H9 (cell line): ENCODE data around the gene HORMAD2. TPM values are rescaled to one million over a fixed set of nuclear protein-coding genes. Genes with fewer than 3 reads are reported as not detected.

Experiments used
- DNase-seq: peaks from one replicate; pipeline ENCODE4 v3.0.0-alpha.2; 2017
- H2AFZ ChIP-seq: one replicate; pipeline ENCODE4 v1.6.1; 2013; ENCODE audit warnings: mild to moderate bottlenecking, low read length, control low read depth, moderate library complexity
- H2AK5ac ChIP-seq: 2 replicates; pipeline ENCODE4 v1.6.1; 2013; ENCODE audit warnings: low read length, control low read depth, mixed read lengths; ENCODE audit not compliant: insufficient read length
- H2BK120ac ChIP-seq: one replicate; pipeline ENCODE4 v1.6.1; 2013; ENCODE audit warnings: low read depth, mild to moderate bottlenecking, low read length, control low read depth, inconsistent platforms; ENCODE audit not compliant: poor library complexity, severe bottlenecking
- H2BK12ac ChIP-seq: 2 replicates; pipeline ENCODE4 v1.6.1; 2013; ENCODE audit warnings: low read length, control low read depth, mixed read lengths, low read depth; ENCODE audit not compliant: insufficient read length
- H2BK15ac ChIP-seq: 2 replicates; pipeline ENCODE4 v1.6.1; 2013; ENCODE audit warnings: low read depth, low read length, control low read depth
- H2BK20ac ChIP-seq: one replicate; pipeline ENCODE4 v1.6.1; 2013; ENCODE audit warnings: low read depth, mild to moderate bottlenecking, low read length, control low read depth, inconsistent platforms; ENCODE audit not compliant: poor library complexity, severe bottlenecking
- H2BK5ac ChIP-seq: 2 replicates; pipeline ENCODE4 v1.6.1; 2013; ENCODE audit warnings: low read length, control low read depth, mixed read lengths; ENCODE audit not compliant: insufficient read length
- H3K14ac ChIP-seq: 2 replicates; pipeline ENCODE4 v1.6.1; 2013; ENCODE audit warnings: low read length, control low read depth; ENCODE audit not compliant: insufficient read depth
- H3K18ac ChIP-seq: 2 replicates; pipeline ENCODE4 v1.6.1; 2013; ENCODE audit warnings: low read depth, mild to moderate bottlenecking, mixed read lengths, low read length, control low read depth; ENCODE audit not compliant: insufficient read length
- H3K23ac ChIP-seq: 2 replicates; pipeline ENCODE4 v1.6.1; 2013; ENCODE audit warnings: low read length, control low read depth, mixed read lengths, low read depth; ENCODE audit not compliant: insufficient read length
- H3K23me2 ChIP-seq: 2 replicates; pipeline ENCODE4 v1.6.1; 2013; ENCODE audit warnings: low read depth, mild to moderate bottlenecking, mixed read lengths, low read length, control low read depth; ENCODE audit not compliant: insufficient read length, poor library complexity, severe bottlenecking
- H3K27ac ChIP-seq: 2 replicates; pipeline ENCODE4 v1.5.1; 2013; ENCODE audit warnings: low read length, control low read depth, mixed read lengths, low read depth; ENCODE audit not compliant: insufficient read length
- H3K27me3 ChIP-seq: 2 replicates; pipeline ENCODE4 v1.6.1; 2013; ENCODE audit warnings: low read length, control low read depth, inconsistent platforms; ENCODE audit not compliant: insufficient read depth
- H3K4ac ChIP-seq: 2 replicates; pipeline ENCODE4 v1.6.1; 2013; ENCODE audit warnings: low read depth, mild to moderate bottlenecking, control low read depth, inconsistent platforms, low read length, moderate library complexity
- H3K4me1 ChIP-seq: 2 replicates; pipeline ENCODE4 v1.6.1; 2013; ENCODE audit warnings: low read length, control low read depth, inconsistent platforms; ENCODE audit not compliant: insufficient read depth
- H3K4me2 ChIP-seq: 2 replicates; pipeline ENCODE4 v1.6.1; 2013; ENCODE audit warnings: low read length, control low read depth, mixed read lengths; ENCODE audit not compliant: insufficient read length, insufficient read depth
- H3K56ac ChIP-seq: 2 replicates; pipeline ENCODE4 v1.6.1; 2013; ENCODE audit warnings: low read depth, mild to moderate bottlenecking, mixed read lengths, low read length, control low read depth; ENCODE audit not compliant: insufficient read length
- H3K79me1 ChIP-seq: 2 replicates; pipeline ENCODE4 v1.6.1; 2013; ENCODE audit warnings: low read depth, mild to moderate bottlenecking, moderate library complexity, low read length, control low read depth, inconsistent platforms; ENCODE audit not compliant: insufficient read depth, poor library complexity, severe bottlenecking
- H3K79me2 ChIP-seq: 2 replicates; pipeline ENCODE4 v1.6.1; 2013; ENCODE audit warnings: low read length, control low read depth, inconsistent platforms; ENCODE audit not compliant: insufficient read depth
- H3K9ac ChIP-seq: 2 replicates; pipeline ENCODE4 v1.6.1; 2013; ENCODE audit warnings: low read length, control low read depth, mixed read lengths; ENCODE audit not compliant: insufficient read length; ENCODE audit errors: extremely low read depth
- H3K9me3 ChIP-seq: one replicate; pipeline ENCODE4 v1.6.1; 2013; ENCODE audit warnings: low read depth, low read length, inconsistent platforms; ENCODE audit not compliant: control insufficient read depth
- H3T11ph ChIP-seq: one replicate; pipeline ENCODE4 v1.6.1; 2013; ENCODE audit warnings: mild to moderate bottlenecking, low read length, control low read depth, inconsistent platforms
- H4K20me1 ChIP-seq: one replicate; pipeline ENCODE4 v1.6.1; 2013; ENCODE audit not compliant: control insufficient read depth, insufficient read length, insufficient read depth
- H4K5ac ChIP-seq: 2 replicates; pipeline ENCODE4 v1.6.1; 2013; ENCODE audit warnings: low read depth, mild to moderate bottlenecking, mixed read lengths, low read length, control low read depth; ENCODE audit not compliant: insufficient read length
- H4K8ac ChIP-seq: replicated peaks from 2 replicates; pipeline ENCODE4 v1.6.1; 2013; ENCODE audit warnings: low read length, control low read depth, mixed read lengths, low read depth; ENCODE audit not compliant: insufficient read length
- H4K91ac ChIP-seq: 2 replicates; pipeline ENCODE4 v1.6.1; 2013; ENCODE audit warnings: low read depth, mild to moderate bottlenecking, moderate library complexity, mixed read lengths, low read length, control low read depth; ENCODE audit not compliant: insufficient read length
- H3K27ac Mint-ChIP-seq, 3 experiments: 2 replicates in 2 of 3; 3 replicates in 1 of 3; pipeline ENCODE4 v1.8.0; 2020 to 2021; ENCODE audit warnings: mixed read lengths in 3 of 3, mild to moderate bottlenecking in 1 of 3, moderate library complexity in 1 of 3
- H3K27me3 Mint-ChIP-seq: 2 replicates; pipeline ENCODE4 v1.8.0; 2021; ENCODE audit warnings: low read depth, mild to moderate bottlenecking, moderate library complexity, mixed read lengths
- H3K36me3 Mint-ChIP-seq, 3 experiments: 2 replicates in 2 of 3; 3 replicates in 1 of 3; pipeline ENCODE4 v1.8.0; 2020 to 2021; ENCODE audit warnings: low read depth in 3 of 3, mixed read lengths in 3 of 3; ENCODE audit not compliant: insufficient read depth in 1 of 3
- H3K4me1 Mint-ChIP-seq, 2 experiments: 2 replicates each; pipeline ENCODE4 v1.8.0; 2020; ENCODE audit warnings: mixed read lengths in 2 of 2
- H3K4me3 Mint-ChIP-seq, 2 experiments: 2 replicates in 1 of 2; 3 replicates in 1 of 2; pipeline ENCODE4 v1.8.0; 2020 to 2021; ENCODE audit warnings: mild to moderate bottlenecking in 2 of 2, mixed read lengths in 2 of 2, moderate library complexity in 1 of 2
- H3K9me3 Mint-ChIP-seq, 2 experiments: 2 replicates in 1 of 2; 3 replicates in 1 of 2; pipeline ENCODE4 v1.8.0; 2020; ENCODE audit warnings: mild to moderate bottlenecking in 2 of 2, mixed read lengths in 2 of 2, moderate library complexity in 1 of 2
- WGBS: extraction: QIAGEN DNeasy Blood & Tissue Kit; methylation state at CpG from one replicate; pipeline ENCODE4 v1.1.7; 2013; ENCODE audit warnings: missing lambda C conversion rate, low lambda C conversion rate, mixed read lengths; ENCODE audit not compliant: insufficient read length; ENCODE audit errors: extremely low coverage; 5-methylcytosine and 5-hydroxymethylcytosine counted together
- total RNA-seq: library from RNA; stranded (reverse); gene quantifications from 2 replicates; pipeline ENCODE4 v1.2.1, GENCODE V29; 2021
- TF ChIP-seq, protein P1 (sequence below): fragments of 200-600 bp; sonication (generic); conservative IDR thresholded peaks from 3 replicates; pipeline ENCODE4 v1.8.0; 2021; ENCODE audit warnings: antibody characterized with exemption, mild to moderate bottlenecking

The HORMAD2 gene
- total RNA-seq, 1 experiment from 2014 or later: not detected

DNA sequence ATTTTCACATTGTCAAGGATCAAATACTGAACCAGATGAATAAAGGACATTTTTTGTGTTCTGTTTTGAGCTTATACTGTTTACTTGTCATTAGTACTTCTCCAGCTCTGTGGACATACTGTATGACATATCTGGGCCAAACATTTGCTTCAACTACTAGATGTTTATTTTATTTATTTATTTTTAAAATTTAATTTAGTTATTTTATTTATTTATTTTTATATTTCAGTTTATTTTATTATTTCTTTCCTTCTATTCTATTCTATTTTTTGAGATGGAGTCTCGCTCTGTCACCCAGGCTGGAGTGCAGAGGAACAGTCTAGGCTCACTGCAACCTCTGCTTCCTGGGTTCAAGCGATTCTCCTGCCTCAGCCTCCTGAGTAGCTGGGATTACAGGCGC, 37.0 kb downstream of the HORMAD2 start:
- no peak overlapping the region for H4K8ac ChIP-seq
- no peak overlapping the region for H4K91ac ChIP-seq
- no peak overlapping the region for H3K27ac ChIP-seq
- TF ChIP-seq, protein P1, sequence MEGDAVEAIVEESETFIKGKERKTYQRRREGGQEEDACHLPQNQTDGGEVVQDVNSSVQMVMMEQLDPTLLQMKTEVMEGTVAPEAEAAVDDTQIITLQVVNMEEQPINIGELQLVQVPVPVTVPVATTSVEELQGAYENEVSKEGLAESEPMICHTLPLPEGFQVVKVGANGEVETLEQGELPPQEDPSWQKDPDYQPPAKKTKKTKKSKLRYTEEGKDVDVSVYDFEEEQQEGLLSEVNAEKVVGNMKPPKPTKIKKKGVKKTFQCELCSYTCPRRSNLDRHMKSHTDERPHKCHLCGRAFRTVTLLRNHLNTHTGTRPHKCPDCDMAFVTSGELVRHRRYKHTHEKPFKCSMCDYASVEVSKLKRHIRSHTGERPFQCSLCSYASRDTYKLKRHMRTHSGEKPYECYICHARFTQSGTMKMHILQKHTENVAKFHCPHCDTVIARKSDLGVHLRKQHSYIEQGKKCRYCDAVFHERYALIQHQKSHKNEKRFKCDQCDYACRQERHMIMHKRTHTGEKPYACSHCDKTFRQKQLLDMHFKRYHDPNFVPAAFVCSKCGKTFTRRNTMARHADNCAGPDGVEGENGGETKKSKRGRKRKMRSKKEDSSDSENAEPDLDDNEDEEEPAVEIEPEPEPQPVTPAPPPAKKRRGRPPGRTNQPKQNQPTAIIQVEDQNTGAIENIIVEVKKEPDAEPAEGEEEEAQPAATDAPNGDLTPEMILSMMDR: no peak
- no peaks in the 10 kb centered on the region for H3K79me1 ChIP-seq
- peaks cover 0 to 4% of the 10 kb centered on the region in 2 experiments; a peak in 2 of 4 replicates for H3K4me1 Mint-ChIP-seq
- DNase-seq: no peak
- no peak overlapping the region for H2BK15ac ChIP-seq
- H3K4ac ChIP-seq: no peak overlapping the region
- no CpG with 5 or more reads among the region's 3 CpGs for WGBS
- H3K27ac Mint-ChIP-seq: no peak overlapping the region
- no peak overlapping the region for H2BK20ac ChIP-seq
- H4K5ac ChIP-seq: no peak overlapping the region
- H2BK12ac ChIP-seq: no peak overlapping the region
- no peaks in the 10 kb centered on the region for H3K9me3 Mint-ChIP-seq
- no peak overlapping the region for H3T11ph ChIP-seq
- H3K27me3 Mint-ChIP-seq: no peaks in the 10 kb centered on the region; the same call in none of the 2 replicates
- H3K4me2 ChIP-seq: no peak overlapping the region
- no peak overlapping the region for H3K14ac ChIP-seq
- no peak overlapping the region for H2AK5ac ChIP-seq
- no peak overlapping the region for H3K18ac ChIP-seq
- no peak overlapping the region for H3K23ac ChIP-seq
- H4K20me1 ChIP-seq: no peaks in the 10 kb centered on the region
- H3K4me3 Mint-ChIP-seq: no peak overlapping the region
- no peak overlapping the region for H2BK120ac ChIP-seq
- no peaks in the 10 kb centered on the region for H3K27me3 ChIP-seq
- H2AFZ ChIP-seq: no peak overlapping the region
- no peaks in the 10 kb centered on the region for H3K23me2 ChIP-seq
- no peaks in the 10 kb centered on the region for H3K4me1 ChIP-seq
- H2BK5ac ChIP-seq: no peak overlapping the region
- no peaks in the 10 kb centered on the region for H3K9me3 ChIP-seq
- no peaks in the 10 kb centered on the region for H3K79me2 ChIP-seq
- H3K36me3 Mint-ChIP-seq: no peaks in the 10 kb centered on the region
- no peak overlapping the region for H3K56ac ChIP-seq
- no peak overlapping the region for H3K9ac ChIP-seq
